Measurements from ENCODE around the gene ZCCHC3.

DNA sequence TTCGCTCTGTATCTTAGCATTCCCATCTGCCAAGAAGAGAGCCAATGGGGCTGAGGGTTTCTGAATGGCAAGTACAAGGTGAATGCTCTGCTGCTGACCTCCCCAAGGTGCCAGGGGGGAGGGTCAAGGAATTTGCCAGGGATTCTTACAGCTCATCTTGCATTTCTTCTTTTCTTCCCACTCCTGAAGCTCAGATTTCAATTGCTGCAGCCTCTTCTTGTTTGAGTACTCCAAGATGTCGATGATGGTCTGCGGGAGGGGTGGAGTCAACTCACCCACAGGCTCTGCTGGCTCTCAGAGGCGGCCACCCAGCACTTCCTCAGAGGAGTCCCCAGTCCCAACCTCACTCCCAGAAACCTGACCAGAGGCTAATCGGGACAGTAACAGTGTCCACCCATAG is 19.2 kb upstream of the ZCCHC3 start:
- TF ChIP-seq EZH2 (IDR thresholded peaks at IDR 0.05; ENCODE audit: insufficient read depth, poor library complexity, severe bottlenecking) (no peak), EZH2phosphoT487 (IDR thresholded peaks at IDR 0.05; ENCODE audit: insufficient read depth, low read depth) (no peak)
